ENCODE data around the gene PEX5. TPM values are rescaled to one million over a fixed set of nuclear protein-coding genes. Genes with fewer than 3 reads are reported as not detected.

PEX5 gene
- total RNA-seq, 1 donor from 2014 or later = 50.2 TPM

GRCh38 chr12:7150356-7150755, 39.1 kb upstream of the PEX5 start:
- no peak for DNase-seq (ENCODE audit: extremely low spot score, unreplicated experiment)
- H3K4me3 Mint-ChIP-seq = no peak overlapping the region
- H3K36me3 Mint-ChIP-seq = peaks cover 34% of the 10 kb centered on the region
- H3K27me3 Mint-ChIP-seq = no peaks in the 10 kb centered on the region
- H3K4me1 Mint-ChIP-seq (ENCODE audit: unreplicated experiment) = peaks cover 6% of the 10 kb centered on the region
- H3K27ac Mint-ChIP-seq = no peak overlapping the region
- no peaks in the 10 kb centered on the region for H3K9me3 Mint-ChIP-seq
- TF ChIP-seq CTCF (conservative IDR thresholded peaks at IDR 0.05) = no peak

DNA sequence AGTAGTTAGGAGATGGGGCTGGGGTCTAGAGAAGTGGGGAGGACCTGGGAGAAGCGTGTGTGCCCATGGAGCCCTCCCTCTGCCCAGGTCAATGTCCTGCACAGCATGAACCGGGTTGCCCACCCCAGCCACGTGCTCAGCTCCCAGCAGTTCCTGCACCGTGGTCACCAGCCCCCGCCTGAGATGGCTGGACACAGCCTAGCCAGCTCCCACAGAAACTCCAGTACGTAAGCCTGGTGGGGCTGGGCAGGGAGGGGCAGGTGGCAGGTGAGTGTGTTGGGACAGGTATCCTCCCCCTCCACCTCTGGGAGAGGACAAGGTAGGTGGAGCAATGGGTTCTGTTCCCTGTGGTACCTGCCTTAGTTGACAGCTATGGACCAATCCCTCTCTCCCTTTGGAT, 38.6 kb upstream of the PEX5 start:
- no peak overlapping the region for H3K4me3 Mint-ChIP-seq
- H3K27me3 Mint-ChIP-seq = no peaks in the 10 kb centered on the region
- no peak for TF ChIP-seq CTCF (conservative IDR thresholded peaks at IDR 0.05)
- H3K4me1 Mint-ChIP-seq (ENCODE audit: unreplicated experiment) = peaks cover 6% of the 10 kb centered on the region
- no peak for DNase-seq (ENCODE audit: extremely low spot score, unreplicated experiment)
- H3K9me3 Mint-ChIP-seq = no peaks in the 10 kb centered on the region
- H3K27ac Mint-ChIP-seq = no peak overlapping the region
- peaks cover 30% of the 10 kb centered on the region for H3K36me3 Mint-ChIP-seq

GRCh38 chr12:7151532-7151931, 38.0 kb upstream of the PEX5 start:
- peaks cover 27% of the 10 kb centered on the region for H3K36me3 Mint-ChIP-seq

DNA sequence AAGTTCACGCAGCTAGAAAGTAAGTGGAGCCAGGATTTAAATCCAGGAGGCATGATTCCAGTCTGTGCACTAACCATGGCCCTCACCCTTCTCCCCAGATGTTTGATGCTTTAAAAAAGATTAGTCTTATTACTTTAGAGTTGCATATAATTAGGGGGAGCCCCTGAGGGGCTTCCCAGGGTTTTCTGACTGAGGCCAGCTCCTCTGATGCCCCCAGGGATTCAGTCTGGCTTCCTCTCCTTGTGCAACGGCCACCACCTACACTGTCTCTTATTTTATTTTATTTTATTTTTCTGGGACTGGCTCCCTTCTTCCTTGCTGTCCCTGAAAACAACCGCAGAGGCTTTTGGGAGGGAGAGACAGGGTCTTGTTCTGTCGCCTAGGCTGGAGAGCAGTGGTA, 36.7 kb upstream of the PEX5 start:
- Mint-ChIP-seq H3K27me3 (no peaks in the 10 kb centered on the region), H3K4me3 (no peak overlapping the region), H3K36me3 (peaks cover 24% of the 10 kb centered on the region), H3K9me3 (no peaks in the 10 kb centered on the region), H3K27ac (no peak overlapping the region), H3K4me1 (ENCODE audit: unreplicated experiment) (peaks cover 6% of the 10 kb centered on the region)
- DNase-seq (ENCODE audit: extremely low spot score, unreplicated experiment) = no peak
- TF ChIP-seq CTCF (conservative IDR thresholded peaks at IDR 0.05) = no peak

More at GRCh38 chr12:7151532-7151931, 38.0 kb upstream of the PEX5 start:
- Mint-ChIP-seq H3K27ac (no peak overlapping the region), H3K4me1 (ENCODE audit: unreplicated experiment) (peaks cover 6% of the 10 kb centered on the region), H3K9me3 (no peaks in the 10 kb centered on the region), H3K27me3 (no peaks in the 10 kb centered on the region), H3K4me3 (no peak overlapping the region)
- DNase-seq (ENCODE audit: extremely low spot score, unreplicated experiment) = no peak
- TF ChIP-seq CTCF (conservative IDR thresholded peaks at IDR 0.05) = no peak

GRCh38 chr12:7154042-7154441, 35.4 kb upstream of the PEX5 start:
- peak overlapping the region; percentile 25 for H3K27ac Mint-ChIP-seq
- no peak for DNase-seq (ENCODE audit: extremely low spot score, unreplicated experiment)
- H3K4me1 Mint-ChIP-seq (ENCODE audit: unreplicated experiment) = peaks cover 6% of the 10 kb centered on the region
- H3K4me3 Mint-ChIP-seq = peak overlapping the region; percentile 2
- H3K36me3 Mint-ChIP-seq = peaks cover 19% of the 10 kb centered on the region
- H3K27me3 Mint-ChIP-seq = no peaks in the 10 kb centered on the region
- no peaks in the 10 kb centered on the region for H3K9me3 Mint-ChIP-seq
- no peak for TF ChIP-seq CTCF (conservative IDR thresholded peaks at IDR 0.05)

GRCh38 chr12:7154901-7155470, 34.5 kb upstream of the PEX5 start:
- H3K4me1 Mint-ChIP-seq (ENCODE audit: unreplicated experiment) = peaks cover 6% of the 10 kb centered on the region
- no peak overlapping the region for H3K27ac Mint-ChIP-seq
- peaks cover 19% of the 10 kb centered on the region for H3K36me3 Mint-ChIP-seq

More at GRCh38 chr12:7154901-7155470, 34.5 kb upstream of the PEX5 start:
- DNase-seq (ENCODE audit: extremely low spot score, unreplicated experiment) = no peak
- Mint-ChIP-seq H3K4me3 (no peak overlapping the region), H3K9me3 (no peaks in the 10 kb centered on the region), H3K27me3 (no peaks in the 10 kb centered on the region)
- TF ChIP-seq CTCF (conservative IDR thresholded peaks at IDR 0.05) = no peak
